ENCODE data around the gene FAM3A. TPM values are rescaled to one million over a fixed set of nuclear protein-coding genes. Genes with fewer than 3 reads are reported as not detected.

Gene FAM3A
- total and polyA plus RNA-seq, 9 of the 15 experiments (the other 6 are each of a cell fraction or from before 2014, with no cell fraction given), result 0.75 to 70.6 (median 27.0) TPM

DNA sequence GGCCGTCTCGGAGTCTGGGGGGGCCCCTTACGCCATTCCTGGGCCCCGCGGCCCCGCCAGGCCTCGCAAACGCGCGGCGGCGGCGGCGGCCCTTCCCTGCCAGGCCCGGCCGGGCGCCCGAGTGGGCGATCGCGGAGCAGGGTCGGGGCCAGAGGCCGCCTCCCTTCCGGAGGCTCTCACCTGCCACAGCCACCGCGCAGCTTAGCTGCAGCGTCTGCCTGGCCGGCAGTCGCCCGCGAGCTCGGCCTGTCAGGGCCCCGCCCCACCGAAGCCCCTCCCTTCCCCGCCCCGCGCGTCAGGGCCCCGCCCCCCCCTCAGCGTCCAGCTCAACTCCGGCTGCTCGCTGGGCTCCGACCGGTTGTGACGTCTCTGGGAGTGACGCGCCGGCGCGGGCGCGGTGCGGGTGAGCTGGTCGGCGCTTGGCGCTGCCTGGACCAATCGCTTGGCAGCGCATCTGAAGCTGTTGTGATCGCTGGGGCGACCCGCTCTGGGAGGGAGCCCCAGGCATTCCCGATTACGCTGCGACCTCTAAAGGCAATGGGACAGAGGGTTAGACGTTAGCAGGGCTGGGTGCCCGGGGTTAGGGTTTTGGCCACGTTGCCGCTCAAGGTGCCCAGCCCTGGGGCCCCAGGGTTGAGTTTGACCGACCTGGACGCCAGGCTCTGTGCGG, 25.5 kb downstream of the FAM3A start, which contains the start of gene SLC10A3 (continued):
- TF ChIP-seq, protein P1, sequence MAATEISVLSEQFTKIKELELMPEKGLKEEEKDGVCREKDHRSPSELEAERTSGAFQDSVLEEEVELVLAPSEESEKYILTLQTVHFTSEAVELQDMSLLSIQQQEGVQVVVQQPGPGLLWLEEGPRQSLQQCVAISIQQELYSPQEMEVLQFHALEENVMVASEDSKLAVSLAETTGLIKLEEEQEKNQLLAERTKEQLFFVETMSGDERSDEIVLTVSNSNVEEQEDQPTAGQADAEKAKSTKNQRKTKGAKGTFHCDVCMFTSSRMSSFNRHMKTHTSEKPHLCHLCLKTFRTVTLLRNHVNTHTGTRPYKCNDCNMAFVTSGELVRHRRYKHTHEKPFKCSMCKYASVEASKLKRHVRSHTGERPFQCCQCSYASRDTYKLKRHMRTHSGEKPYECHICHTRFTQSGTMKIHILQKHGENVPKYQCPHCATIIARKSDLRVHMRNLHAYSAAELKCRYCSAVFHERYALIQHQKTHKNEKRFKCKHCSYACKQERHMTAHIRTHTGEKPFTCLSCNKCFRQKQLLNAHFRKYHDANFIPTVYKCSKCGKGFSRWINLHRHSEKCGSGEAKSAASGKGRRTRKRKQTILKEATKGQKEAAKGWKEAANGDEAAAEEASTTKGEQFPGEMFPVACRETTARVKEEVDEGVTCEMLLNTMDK (IDR thresholded peaks at IDR 0.05; ENCODE audit: borderline replicate concordance, insufficient read depth, low read depth, low read length, poor library complexity, severe bottlenecking), result no peak
- TF ChIP-seq ZNF12 (CRISPR knock-in tag; IDR thresholded peaks at IDR 0.05) (no peak), ZNF253 (CRISPR knock-in tag; conservative IDR thresholded peaks at IDR 0.05) (no peak), ARID2 (IDR thresholded peaks at IDR 0.05) (no peak), RBM34 (IDR thresholded peaks at IDR 0.05; ENCODE audit: borderline replicate concordance, insufficient read depth, low read length) (no peak), TAF1 (IDR thresholded peaks at IDR 0.05; ENCODE audit: control insufficient read depth, extremely low read depth, insufficient read depth, low read length, severe bottlenecking) (peak; percentile 76), ZNF551 (CRISPR knock-in tag; IDR thresholded peaks at IDR 0.05) (no peak), HCFC1 (IDR thresholded peaks at IDR 0.05; ENCODE audit: low read depth, low read length) (no peak), STAT5B (CRISPR knock-in tag; IDR thresholded peaks at IDR 0.05) (no peak), ZNF316 (IDR thresholded peaks at IDR 0.05) (no peak), ZNF146 (CRISPR knock-in tag; IDR thresholded peaks at IDR 0.05; ENCODE audit: unreplicated experiment) (no peak), ZBTB7A (IDR thresholded peaks at IDR 0.05; ENCODE audit: borderline replicate concordance, control insufficient read depth, low read depth, low read length) (no peak), KLF6 (CRISPR knock-in tag; IDR thresholded peaks at IDR 0.05; ENCODE audit: borderline replicate concordance) (no peak), KLF13 (tag; IDR thresholded peaks at IDR 0.05; ENCODE audit: borderline replicate concordance, low read depth) (no peak), ZBTB43 (CRISPR knock-in tag; IDR thresholded peaks at IDR 0.05) (no peak), FOXO4 (CRISPR knock-in tag; IDR thresholded peaks at IDR 0.05) (no peak), COPS2 (conservative IDR thresholded peaks at IDR 0.05) (no peak), GATA2 (CRISPR knock-in tag; IDR thresholded peaks at IDR 0.05) (no peak)
- TF ChIP-seq, protein P2, sequence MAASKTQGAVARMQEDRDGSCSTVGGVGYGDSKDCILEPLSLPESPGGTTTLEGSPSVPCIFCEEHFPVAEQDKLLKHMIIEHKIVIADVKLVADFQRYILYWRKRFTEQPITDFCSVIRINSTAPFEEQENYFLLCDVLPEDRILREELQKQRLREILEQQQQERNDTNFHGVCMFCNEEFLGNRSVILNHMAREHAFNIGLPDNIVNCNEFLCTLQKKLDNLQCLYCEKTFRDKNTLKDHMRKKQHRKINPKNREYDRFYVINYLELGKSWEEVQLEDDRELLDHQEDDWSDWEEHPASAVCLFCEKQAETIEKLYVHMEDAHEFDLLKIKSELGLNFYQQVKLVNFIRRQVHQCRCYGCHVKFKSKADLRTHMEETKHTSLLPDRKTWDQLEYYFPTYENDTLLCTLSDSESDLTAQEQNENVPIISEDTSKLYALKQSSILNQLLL (CRISPR knock-in tag; IDR thresholded peaks at IDR 0.05; ENCODE audit: borderline replicate concordance), result no peak
